GM21381 (cell line): ENCODE data around the gene CCDC127.
"Not testable (repeated sequence)": the region's sequence is repeated elsewhere in the genome, so short reads cannot be mapped to it uniquely, and the experiment has no call there.

Source experiments
- ATAC-seq: cut with Tn5 transposase; IDR thresholded peaks from one replicate; pipeline ENCODE4 v1.9.1; 2021; ENCODE audit warnings: mild to moderate bottlenecking, moderate library complexity; ENCODE audit not compliant: unreplicated experiment

CCDC127 gene, protein sequence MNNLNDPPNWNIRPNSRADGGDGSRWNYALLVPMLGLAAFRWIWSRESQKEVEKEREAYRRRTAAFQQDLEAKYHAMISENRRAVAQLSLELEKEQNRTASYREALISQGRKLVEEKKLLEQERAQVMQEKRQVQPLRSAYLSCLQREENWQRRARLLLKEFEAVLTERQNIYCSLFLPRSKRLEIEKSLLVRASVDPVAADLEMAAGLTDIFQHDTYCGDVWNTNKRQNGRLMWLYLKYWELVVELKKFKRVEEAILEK

DNA sequence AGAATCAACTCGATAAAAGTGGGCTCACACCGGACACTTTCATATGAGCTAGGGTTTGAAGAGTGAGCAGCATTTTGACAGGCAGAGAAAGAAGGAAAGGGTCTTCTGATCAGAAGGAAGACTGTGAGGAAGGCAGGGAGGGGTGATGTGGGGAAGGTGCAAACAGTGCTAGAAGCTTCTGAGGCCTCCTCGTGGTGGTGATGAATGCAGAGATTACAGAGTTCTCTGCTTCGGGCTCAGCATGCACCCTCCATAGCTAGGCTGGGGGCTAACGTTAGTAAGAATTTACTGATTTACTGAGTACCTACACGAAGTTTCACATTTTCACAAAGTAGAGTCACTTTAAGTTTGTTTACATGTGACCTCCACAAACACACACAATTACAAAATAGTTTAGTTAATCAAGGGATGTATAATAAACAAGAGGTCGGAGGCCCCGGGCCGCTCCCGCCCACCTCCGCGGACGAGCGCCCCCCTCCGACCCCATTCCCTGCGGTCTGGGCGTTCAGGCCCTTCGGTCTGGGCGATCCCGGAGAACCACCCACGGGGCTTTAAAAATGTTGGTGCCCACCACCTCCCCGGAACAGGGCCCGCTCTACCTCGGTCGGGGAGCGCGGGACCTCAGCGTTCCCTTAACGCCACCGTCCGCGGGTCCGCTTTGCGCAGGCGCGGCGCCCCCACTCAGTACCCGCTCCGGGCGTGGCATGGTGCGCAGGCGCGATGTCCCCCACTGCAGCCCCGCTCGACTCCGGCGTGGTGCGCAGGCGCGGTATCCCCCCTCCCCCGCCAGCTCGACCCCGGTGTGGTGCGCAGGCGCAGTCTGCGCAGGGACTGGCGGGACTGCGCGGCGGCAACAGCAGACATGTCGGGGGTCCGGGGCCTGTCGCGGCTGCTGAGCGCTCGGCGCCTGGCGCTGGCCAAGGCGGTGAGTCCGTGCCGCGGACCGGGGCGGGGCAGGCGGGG is at the start of gene CCDC127, which contains the start of gene SDHA:
Gene CCDC127, minus strand, starts transcription at position 660 of the 963 bp plus-strand sequence. CDS start 1,304 bp downstream, outside the sequence.
Gene SDHA, plus strand, starts transcription at position 827 of the 963 bp plus-strand sequence. Its CDS starts 36 bp downstream, at position 863.
- peak; percentile 75 for ATAC-seq

DNA sequence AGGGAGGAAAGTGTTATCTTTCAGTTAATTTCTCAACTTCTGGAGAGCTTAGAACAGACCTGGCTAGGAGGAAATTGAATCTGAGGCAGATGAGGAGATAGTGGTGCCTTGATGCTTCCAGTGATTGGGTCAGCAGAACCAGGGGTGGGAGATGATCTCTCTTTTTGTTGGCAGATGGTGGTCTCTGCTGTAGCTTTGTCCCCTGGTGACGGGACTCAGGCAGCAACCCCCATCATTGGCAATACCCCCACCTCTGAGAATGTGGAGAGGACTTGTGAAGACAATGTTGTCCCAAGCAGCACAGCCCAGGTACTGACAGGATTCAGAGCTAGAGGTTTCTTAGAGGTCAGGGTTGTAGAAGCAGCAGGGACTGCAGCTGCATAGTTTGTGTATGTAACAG is 49.8 kb upstream of the CCDC127 start:
- ATAC-seq: no peak

DNA sequence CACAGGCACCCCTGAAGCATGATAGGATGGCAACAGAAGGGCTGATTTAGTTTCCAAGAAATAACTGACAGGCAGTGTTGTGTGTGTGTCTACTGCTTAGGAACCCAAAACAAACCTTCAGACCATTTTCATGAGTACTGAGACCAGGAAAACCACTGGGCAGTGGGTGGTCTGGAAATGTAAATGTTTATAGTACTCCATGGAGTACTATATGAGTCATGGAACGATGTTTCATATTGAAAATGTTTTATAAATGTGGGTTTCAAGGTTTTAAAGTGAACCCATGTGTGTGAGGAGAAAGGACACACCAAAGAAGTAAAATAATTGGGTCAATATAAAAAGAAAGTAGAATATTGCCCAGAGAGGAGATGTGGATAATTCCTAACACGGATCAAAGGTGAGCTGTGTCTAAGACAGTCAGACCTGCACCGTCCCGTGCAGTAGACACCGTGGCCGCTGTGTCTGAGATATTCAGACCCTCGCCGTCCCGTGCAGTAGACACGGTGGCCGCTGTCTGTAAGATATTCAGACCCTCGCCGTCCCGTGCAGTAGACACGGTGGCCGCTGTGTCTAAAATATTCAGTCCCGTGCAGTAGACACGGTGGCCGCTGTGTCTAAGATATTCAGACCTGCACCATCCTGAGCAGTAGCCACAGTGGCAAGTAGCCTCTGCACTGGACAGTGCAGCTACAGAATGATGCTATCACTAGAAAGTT is 48.5 kb upstream of the CCDC127 start:
- not testable (repeated sequence) for ATAC-seq

DNA sequence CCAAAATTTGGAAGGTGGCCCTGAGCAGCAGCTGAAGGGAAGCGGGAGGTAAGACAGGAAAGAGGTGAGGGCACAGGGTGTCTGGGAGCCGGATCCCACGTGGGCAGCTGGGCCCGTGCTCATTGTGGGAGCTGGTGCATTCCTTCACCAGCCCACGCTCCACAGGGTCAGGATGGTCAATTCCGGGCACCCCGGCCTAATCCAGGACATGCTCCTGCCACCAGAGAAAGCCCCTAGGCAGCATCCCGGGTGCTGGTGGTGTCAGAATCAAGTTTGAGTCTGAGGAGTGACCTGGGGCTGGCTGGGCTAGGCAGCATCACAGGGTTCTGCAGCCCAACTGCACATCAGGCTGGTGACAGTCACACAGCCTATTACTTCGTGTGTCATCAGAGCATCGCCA is 46.4 kb upstream of the CCDC127 start:
- no peak for ATAC-seq

DNA sequence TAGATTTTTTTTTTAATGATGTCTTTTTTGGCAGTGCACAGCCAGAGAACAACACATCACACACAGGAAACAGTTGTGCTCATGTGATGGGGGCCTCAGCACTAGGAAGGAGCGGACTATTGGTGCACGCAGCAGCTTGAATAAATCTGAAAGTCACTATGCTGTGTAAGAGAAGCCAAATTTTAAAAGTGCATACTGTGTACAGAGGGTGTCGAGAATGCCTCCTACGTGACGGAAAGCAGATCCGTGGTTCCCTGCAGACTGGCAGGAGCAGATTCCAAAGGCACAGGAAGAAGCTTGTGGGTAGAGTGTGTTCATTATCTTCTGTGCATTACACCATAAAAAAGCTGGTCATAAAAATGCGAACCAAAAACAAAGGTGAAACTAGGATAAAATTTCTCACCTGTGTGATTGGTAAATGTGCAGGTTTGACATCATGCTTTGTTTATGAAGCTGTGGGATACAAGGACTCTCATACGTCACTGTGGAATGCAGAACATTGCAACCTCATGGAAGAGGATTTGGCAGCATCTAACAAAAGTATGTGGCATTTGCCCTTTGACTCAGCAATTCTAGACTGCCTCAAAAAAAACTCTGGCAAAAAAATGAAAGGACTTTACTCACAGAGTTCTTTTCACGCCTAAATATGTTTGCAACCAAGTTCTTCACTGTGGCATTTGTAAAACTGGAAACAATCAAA is 45.5 kb upstream of the CCDC127 start:
- ATAC-seq: not testable (repeated sequence)

DNA sequence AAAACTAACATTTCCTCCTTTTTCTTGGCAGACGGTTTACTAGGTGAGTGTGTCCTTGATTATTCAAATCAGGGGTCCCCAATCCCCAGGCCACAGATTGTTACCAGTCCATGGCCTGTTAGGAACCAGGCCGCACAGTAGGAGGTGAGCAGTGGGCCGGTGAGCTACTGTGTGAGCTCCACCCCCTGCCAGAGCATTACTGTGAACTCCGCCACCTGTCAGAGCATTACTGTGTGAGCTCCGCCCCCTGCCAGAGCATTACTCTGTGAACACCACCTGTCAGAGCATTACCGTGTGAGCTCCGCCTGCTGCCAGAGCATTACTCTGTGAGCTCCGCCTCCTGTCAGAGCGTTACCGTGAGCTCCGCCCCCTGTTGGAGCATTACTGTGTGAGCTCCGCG is 39.2 kb upstream of the CCDC127 start:
- no peak for ATAC-seq

DNA sequence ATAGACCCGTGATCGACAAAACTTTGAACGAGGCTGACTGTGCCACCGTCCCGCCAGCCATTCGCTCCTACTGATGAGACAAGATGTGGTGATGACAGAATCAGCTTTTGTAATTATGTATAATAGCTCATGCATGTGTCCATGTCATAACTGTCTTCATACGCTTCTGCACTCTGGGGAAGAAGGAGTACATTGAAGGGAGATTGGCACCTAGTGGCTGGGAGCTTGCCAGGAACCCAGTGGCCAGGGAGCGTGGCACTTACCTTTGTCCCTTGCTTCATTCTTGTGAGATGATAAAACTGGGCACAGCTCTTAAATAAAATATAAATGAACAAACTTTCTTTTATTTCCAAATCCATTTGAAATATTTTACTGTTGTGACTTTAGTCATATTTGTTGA is 38.4 kb upstream of the CCDC127 start:
- ATAC-seq: not testable (repeated sequence)

DNA sequence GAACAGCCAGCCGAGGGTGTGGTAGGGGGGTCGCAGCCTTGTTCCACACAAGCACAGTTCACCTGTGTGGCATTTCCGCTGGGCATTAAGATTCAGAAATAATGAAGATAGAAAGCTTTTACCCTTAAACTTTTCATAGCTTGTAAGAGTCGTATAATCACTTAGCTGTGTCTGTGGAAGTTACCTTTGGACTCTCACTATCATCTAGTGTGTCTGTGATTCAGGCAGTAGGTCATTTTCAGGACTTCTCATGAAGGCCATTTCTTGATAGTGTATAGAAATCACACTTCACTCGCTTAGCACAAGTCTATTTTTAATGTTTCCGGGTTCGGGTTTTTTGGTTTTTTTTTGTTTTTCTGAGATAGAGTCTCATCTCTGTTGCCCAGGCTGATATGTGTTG is 37.2 kb upstream of the CCDC127 start:
- not testable (repeated sequence) for ATAC-seq

DNA sequence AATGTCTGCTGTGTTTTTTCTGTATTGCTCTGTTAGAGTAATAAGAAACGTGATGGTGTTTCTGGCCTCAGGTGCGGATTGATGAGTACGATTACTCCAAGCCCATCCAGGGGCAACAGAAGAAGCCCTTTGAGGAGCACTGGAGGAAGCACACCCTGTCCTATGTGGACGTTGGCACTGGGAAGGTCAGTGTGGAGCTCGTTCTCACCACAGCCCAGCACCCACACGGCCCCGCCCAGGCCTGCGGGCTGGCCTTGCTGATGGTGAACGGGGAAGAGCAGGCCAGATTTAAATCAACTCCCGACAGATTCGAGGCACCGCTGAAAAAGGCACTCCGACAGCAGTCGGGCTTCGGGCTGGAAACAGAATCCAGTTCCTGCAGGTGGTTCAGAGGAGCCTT is 36.4 kb upstream of the CCDC127 start:
- ATAC-seq: not testable (repeated sequence)

DNA sequence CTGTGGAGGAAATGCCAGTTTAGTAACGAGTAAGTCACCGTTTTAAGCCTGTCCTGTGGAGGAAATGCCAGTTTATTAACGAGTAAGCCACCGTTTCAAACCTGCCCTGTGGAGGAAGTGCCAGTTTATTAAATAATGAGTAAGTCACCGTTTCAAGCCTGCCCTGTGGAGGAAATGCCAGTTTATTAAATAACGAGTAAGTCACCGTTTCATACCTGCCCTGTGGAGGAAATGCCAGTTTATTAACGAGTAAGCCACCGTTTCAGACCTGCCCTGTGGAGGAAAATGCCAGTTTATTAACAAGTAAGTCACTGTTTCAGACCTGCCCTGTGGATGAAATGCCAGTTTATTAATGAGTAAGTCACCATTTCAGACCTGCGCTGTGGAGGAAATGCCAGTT is 34.6 kb upstream of the CCDC127 start:
- no peak for ATAC-seq

DNA sequence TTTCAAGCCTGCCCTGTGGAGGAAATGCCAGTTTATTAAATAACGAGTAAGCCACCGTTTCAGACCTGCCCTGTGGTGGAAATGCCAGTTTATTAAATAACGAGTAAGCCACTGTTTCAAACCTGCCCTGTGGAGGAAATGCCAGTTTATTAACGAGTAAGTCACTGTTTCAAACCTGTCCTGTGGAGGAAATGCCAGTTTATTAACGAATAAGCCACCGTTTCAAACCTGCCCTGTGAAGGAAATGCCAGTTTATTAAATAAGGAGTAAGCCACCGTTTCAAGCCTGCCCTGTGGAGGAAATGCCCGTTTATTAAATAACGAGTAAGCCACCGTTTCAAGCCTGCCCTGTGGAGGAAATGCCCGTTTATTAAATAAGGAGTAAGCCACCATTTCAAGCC is 34.0 kb upstream of the CCDC127 start:
- not testable (repeated sequence) for ATAC-seq

DNA sequence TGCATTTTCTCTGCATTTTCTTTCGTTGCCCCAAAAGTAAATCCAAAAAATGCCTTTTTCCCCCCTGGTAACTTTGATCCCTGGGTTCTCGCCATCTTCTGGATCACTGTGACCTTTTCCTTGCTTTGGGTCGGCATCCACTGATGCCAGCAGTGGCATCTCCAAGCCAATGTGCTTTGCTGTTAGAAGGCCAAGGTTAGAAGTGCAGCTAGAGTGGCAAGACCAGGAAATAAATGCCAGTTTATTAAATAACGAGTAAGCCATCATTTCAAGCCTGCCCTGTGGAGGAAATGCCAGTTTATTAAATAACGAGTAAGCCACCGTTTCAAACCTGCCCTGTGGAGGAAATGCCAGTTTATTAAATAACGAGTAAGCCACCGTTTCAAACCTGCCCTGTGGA is 33.6 kb upstream of the CCDC127 start:
- ATAC-seq: not testable (repeated sequence)

DNA sequence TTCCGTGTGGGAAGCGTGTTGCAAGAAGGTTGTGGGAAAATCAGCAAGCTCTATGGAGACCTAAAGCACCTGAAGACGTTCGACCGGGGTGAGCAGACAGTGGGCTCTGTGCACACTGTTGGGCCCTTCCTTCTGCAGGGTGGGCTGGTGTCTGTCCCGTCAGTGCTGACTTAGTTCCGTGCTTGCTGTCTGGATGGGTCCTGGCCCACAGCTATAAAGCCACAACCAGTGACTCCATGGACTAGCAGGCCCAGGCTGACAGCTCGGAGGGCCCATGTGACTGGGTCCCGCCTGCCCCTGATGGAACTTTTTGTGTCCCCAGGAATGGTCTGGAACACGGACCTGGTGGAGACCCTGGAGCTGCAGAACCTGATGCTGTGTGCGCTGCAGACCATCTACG is 33.1 kb upstream of the CCDC127 start:
- ATAC-seq: not testable (repeated sequence)

DNA sequence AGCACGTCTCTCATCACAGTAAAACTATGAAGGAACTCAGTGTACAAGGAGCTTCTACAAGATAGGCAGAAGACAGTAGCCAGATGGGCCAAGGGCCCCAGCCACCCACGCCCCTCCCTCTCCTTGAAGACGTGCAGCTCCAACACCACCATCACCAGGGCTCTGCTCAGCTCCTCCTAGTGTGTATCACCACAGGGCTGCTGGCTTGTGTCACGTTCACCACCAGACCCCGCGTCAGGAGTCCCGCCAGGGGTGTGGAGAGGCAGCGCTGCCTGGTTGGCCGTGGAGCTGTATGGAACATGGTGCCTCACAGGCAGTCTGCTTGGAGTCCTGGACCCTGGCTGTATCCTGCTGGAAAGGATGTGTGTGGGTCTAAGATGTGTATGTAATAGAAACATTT is 32.4 kb upstream of the CCDC127 start:
- ATAC-seq: not testable (repeated sequence)

DNA sequence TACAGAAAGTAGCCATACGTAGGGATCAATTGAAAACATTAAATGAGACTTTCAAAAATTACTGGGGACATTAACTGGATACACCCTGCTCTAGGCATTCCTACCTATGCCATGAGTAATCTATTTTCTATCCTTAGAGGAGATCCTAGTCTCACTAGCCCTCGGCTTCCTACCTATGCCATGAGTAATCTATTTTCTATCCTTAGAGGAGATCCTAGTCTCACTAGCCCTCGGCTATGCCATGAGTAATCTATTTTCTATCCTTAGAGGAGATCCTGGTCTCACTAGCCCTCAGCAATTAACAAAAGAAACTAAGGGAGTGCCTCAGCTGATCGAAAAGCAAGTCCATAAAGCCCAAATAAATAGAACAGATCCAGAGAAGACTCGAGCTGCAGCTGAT is 27.8 kb upstream of the CCDC127 start:
- not testable (repeated sequence) for ATAC-seq

DNA sequence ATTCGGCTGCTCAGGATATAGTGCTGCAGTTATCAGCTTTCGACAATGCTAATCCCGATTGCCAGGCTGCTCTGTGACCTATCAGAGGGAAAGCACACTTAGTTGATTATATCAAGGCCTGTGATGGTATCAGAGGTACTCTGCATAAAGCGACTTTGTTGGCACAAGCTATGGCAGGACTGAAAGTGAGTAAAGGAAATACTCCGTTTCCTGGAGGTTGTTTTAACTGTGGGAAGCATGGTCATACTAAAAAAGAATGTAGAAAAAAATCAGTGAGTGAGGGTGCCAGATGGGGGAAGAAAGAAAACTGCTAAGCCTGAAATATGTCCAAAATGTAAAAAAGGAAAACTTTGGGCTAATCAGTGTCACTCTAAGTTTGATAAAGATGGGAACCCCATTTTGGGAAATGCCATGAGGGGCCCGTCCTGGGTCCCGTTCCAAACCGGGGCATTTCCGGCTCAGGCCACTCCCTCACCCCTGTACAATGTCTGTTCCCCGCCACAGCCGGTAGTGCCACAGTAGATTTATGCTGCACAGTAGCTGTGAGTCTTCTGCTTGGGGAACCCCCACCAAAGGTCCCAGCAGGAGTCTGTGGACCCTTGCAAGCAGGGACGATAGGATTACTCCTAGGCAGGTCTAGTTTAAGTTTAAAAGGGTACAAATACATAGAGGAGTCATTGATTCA is 25.9 kb upstream of the CCDC127 start:
- ATAC-seq: not testable (repeated sequence)

DNA sequence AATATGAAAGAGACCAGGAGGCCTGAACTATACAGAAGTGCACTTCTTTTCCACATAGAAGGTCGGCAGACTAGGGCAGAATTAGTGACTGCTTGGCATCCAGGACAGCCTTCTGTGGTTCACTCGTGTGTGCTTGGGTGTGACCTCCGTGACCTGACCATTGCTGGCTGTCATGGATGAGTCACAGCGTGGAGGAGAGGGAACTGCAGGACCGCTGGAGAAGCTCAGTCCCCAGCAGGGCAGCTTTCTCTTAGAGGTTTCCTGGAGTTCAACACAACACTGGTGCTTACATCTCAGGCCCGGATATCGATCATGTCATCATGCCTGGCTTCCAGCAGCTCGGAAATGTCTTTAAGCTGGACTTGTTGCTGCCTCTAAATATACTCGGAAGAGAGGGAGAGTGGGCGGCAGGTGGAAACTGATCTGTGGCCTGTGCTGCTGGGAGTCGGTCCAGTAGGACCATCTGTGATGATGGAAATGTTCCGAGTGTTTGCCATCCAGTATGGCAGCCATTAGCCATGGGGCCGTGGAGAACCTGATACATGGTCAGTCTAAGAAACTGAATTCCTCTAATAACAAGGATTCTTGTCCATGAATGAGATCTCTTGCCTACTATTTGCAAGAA is 23.2 kb upstream of the CCDC127 start:
- not testable (repeated sequence) for ATAC-seq

DNA sequence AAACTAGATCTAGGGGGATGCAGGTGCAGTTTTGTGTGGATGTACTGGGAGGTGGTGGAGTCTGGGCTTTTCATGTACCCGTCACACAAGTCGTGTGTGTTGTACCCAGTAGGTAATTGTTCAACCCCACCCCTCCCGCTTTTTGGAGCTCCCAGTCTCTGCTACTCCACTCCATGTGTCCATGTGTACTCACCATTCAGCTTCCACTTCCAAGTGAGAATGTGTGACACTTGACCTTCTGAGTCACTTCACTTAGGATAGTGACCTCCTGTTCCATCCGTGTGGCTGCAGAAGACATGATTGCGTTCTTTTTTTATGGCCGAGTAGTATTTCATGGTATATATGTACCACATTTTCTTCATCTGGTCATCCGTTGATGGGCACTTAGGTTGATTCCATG is 22.6 kb upstream of the CCDC127 start:
- ATAC-seq: not testable (repeated sequence)

DNA sequence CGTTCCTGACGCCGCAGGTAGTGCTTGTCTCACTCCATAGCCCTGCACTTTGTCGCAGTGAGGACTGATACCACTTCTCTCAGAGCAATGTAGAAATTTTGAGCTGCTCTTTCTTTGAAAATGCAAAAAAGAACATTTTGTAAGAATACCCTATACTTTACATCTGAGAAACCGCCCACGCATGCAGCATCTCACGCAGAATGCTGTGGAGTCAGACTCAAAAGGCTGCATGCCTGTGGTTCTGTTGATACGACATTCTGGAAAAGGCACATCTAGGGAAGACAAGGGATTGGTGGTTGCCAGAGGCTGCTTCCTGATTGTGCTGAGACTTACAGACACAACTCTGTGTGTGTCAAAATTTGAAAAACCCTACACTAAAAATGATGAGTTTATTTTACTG is 20.0 kb upstream of the CCDC127 start:
- not testable (repeated sequence) for ATAC-seq
